Measurements from ENCODE around the gene DHRS3.

Gene DHRS3

DNA sequence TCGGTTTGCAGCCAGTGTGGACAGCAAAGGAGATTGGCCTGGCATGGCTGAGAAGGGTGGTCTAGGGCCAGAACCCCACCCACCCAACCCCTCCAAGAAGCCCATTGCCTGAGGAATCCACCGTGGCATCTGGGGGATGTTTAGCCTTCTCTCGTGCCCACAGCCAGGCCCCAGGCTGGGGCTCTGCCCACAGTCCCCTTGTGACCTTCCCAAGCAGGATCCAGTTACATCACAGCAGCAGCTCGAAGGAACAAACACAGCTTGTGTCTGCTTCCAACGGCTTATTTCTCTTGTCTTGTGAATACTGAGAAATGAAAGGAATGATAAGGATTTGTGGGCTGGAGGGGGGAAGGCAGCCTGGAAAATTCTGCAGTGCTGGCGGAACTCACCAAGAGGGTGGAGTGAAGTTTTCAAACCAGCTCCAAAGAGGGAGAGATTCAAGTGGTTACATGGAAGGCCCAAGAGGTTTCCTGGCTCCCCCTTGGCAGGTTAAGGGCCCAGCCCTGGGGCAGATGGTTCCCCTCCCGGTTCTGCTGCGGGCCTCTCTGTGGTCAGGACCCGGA, 61.6 kb downstream of the DHRS3 start:
- Histone ChIP-seq H3K9me3 (ENCODE audit: insufficient read depth, low read length) (no peaks in the 10 kb centered on the region), H3K9me2 (replicated peaks; ENCODE audit: insufficient read depth, low read length) (no peaks in the 10 kb centered on the region), H2AFZ (ENCODE audit: low read depth, low read length, severe bottlenecking) (no peak overlapping the region), H3F3A (ENCODE audit: insufficient read depth) (no peaks in the 10 kb centered on the region), H3K4me2 (ENCODE audit: low read depth, low read length, poor library complexity, severe bottlenecking) (no peak overlapping the region), H3K36me3 (ENCODE audit: low read length) (no peaks in the 10 kb centered on the region), H3K27me3 (ENCODE audit: low read length) (no peaks in the 10 kb centered on the region), H3K79me2 (ENCODE audit: insufficient read depth, low read length) (no peaks in the 10 kb centered on the region), H3K27ac (ENCODE audit: low read depth, low read length) (no peak overlapping the region), H4K20me1 (ENCODE audit: low read depth, low read length) (no peaks in the 10 kb centered on the region), H3K9ac (ENCODE audit: low read length) (no peak overlapping the region), H3K4me3 (ENCODE audit: insufficient read depth, low read length, poor library complexity, severe bottlenecking) (no peak overlapping the region)
- TF ChIP-seq, protein P1, sequence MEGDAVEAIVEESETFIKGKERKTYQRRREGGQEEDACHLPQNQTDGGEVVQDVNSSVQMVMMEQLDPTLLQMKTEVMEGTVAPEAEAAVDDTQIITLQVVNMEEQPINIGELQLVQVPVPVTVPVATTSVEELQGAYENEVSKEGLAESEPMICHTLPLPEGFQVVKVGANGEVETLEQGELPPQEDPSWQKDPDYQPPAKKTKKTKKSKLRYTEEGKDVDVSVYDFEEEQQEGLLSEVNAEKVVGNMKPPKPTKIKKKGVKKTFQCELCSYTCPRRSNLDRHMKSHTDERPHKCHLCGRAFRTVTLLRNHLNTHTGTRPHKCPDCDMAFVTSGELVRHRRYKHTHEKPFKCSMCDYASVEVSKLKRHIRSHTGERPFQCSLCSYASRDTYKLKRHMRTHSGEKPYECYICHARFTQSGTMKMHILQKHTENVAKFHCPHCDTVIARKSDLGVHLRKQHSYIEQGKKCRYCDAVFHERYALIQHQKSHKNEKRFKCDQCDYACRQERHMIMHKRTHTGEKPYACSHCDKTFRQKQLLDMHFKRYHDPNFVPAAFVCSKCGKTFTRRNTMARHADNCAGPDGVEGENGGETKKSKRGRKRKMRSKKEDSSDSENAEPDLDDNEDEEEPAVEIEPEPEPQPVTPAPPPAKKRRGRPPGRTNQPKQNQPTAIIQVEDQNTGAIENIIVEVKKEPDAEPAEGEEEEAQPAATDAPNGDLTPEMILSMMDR (IDR thresholded peaks at IDR 0.05; ENCODE audit: insufficient read depth, low read length, poor library complexity, severe bottlenecking), result no peak
- TF ChIP-seq EZH2phosphoT487 (conservative IDR thresholded peaks at IDR 0.05; ENCODE audit: low read length), result no peak

DNA sequence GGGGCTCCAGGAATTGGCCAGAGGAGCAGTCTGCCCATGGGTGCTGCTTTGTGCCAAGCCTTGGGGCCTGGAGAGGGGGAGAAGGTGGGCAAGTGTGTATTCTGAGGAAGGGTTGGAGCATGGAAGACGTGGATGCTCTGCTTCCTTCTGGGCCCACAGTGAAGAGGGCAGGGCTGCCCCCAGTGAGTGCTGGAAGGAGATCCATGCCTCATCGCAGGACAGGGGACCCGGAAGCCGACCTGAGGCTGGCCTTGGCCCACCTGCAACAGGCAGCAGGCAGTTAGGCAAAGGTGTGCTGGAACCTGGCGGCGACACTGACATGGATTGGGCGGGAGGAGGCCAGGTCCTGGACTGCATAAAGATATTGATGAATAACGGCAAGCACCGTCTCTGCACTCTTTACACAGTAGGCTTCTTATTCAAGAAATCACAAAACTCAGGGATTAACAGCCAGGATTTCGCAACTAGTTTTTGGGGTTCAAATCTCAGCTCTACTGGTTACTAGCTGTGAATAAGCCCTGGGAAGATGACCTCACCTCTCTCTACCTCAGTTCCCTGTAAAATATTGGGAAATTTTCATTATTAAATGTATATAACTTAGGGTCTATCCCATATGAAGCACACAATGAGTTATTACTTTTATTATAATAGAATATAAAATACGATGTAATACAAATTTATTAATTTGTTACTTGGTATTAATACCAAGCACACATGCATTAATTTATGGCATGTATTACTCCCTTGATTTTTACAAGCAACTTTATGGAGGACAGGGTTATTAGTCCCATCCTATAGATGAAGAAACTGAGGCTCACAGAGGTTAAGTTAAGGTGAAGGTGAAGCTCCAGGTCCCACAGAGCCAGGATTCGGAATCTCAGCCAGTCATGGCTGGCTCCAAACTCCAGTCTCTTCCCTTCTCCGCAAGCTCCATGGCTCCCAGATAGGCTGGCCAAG, 62.3 kb downstream of the DHRS3 start:
- Histone ChIP-seq H3K9me2 (replicated peaks; ENCODE audit: insufficient read depth, low read length) (no peaks in the 10 kb centered on the region), H3K9me3 (ENCODE audit: insufficient read depth, low read length) (no peaks in the 10 kb centered on the region), H3K4me2 (ENCODE audit: low read depth, low read length, poor library complexity, severe bottlenecking) (no peak overlapping the region), H3K36me3 (ENCODE audit: low read length) (no peaks in the 10 kb centered on the region), H3K9ac (ENCODE audit: low read length) (no peak overlapping the region), H2AFZ (ENCODE audit: low read depth, low read length, severe bottlenecking) (no peak overlapping the region), H3K4me3 (ENCODE audit: insufficient read depth, low read length, poor library complexity, severe bottlenecking) (no peak overlapping the region), H3K27ac (ENCODE audit: low read depth, low read length) (no peak overlapping the region), H3F3A (ENCODE audit: insufficient read depth) (no peaks in the 10 kb centered on the region), H4K20me1 (ENCODE audit: low read depth, low read length) (no peaks in the 10 kb centered on the region), H3K79me2 (ENCODE audit: insufficient read depth, low read length) (no peaks in the 10 kb centered on the region), H3K27me3 (ENCODE audit: low read length) (no peaks in the 10 kb centered on the region)
- TF ChIP-seq EZH2phosphoT487 (conservative IDR thresholded peaks at IDR 0.05; ENCODE audit: low read length), result no peak
- TF ChIP-seq, protein P1 (IDR thresholded peaks at IDR 0.05; ENCODE audit: insufficient read depth, low read length, poor library complexity, severe bottlenecking), result no peak

DNA sequence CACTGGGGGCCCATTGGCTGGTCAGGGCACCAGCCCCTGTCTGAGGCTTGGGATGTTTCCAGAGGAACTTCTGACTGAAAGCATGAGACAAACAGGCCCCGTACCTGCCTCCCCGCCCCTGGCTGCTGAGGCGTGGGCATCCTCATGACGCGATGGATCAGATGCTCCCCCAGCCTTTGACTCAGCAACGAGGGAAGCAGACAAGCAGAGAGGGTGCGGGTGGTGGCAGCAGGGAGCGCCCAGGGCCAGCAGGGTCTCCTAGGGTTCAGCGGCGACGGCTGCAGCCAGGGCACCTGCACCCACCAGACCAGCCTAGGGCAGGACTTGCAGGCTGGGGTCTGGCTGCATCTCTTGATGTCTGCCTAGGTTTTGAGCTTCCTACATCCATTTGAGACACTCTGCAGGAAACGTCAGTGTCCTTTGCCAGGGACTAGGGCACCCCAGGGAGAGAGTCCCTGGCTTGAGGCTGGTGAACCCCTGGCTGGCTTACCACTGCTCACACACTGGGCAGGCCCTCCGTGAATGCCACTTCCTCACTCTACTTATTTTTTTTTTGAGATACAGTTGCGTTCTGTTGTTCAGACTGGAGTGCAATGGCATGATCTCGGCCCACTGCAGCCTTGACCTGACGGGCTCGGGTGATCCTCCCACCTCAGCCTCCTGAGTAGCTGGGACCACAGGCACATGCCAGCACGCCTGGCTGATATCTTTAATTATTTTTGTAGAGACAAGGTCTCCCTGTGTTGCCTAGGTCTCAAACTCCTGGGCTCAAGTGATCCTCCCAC, 63.3 kb downstream of the DHRS3 start:
- no peak overlapping the region for H2AFZ ChIP-seq (ENCODE audit: low read depth, low read length, severe bottlenecking)
- no peak overlapping the region for H3K9ac ChIP-seq (ENCODE audit: low read length)
- TF ChIP-seq, protein P1 (IDR thresholded peaks at IDR 0.05; ENCODE audit: insufficient read depth, low read length, poor library complexity, severe bottlenecking), result no peak
- no peak for TF ChIP-seq EZH2phosphoT487 (conservative IDR thresholded peaks at IDR 0.05; ENCODE audit: low read length)
- H3K27me3 ChIP-seq (ENCODE audit: low read length), result no peaks in the 10 kb centered on the region
- H3K9me2 ChIP-seq (replicated peaks; ENCODE audit: insufficient read depth, low read length), result no peaks in the 10 kb centered on the region
- H4K20me1 ChIP-seq (ENCODE audit: low read depth, low read length), result no peaks in the 10 kb centered on the region
- H3K79me2 ChIP-seq (ENCODE audit: insufficient read depth, low read length), result no peaks in the 10 kb centered on the region
- H3K4me2 ChIP-seq (ENCODE audit: low read depth, low read length, poor library complexity, severe bottlenecking), result no peak overlapping the region
- H3K9me3 ChIP-seq (ENCODE audit: insufficient read depth, low read length), result no peaks in the 10 kb centered on the region
- H3K27ac ChIP-seq (ENCODE audit: low read depth, low read length), result no peak overlapping the region
- H3K4me3 ChIP-seq (ENCODE audit: insufficient read depth, low read length, poor library complexity, severe bottlenecking), result no peak overlapping the region
- H3K36me3 ChIP-seq (ENCODE audit: low read length), result no peaks in the 10 kb centered on the region
- H3F3A ChIP-seq (ENCODE audit: insufficient read depth), result no peaks in the 10 kb centered on the region
